Calu3 (cell line): ENCODE measurements around the gene ARID5B. TPM values are rescaled to one million over a fixed set of nuclear protein-coding genes. Genes with fewer than 3 reads are reported as not detected.
"Not testable (repeated sequence)": the region's sequence is repeated elsewhere in the genome, so short reads cannot be mapped to it uniquely, and the experiment has no call there.

Experiments used
- BruUV-seq: library from RNA; stranded (reverse); fragments of 400-500 nt; replicated peaks from 2 replicates; lab custom pipeline; 2021; lab: Mats Ljungman, UMichigan
- CTCF ChIA-PET: fragments of 300-600 bp; sonication (Branson Sonifier 250); formaldehyde crosslinking; loops from one replicate; lab custom pipeline; 2022; ENCODE audit warnings: antibody characterized with exemption; lab: Charles Lee
- DNase-seq: peaks from one replicate; pipeline ENCODE4 v3.0.0; 2022
- H3K27ac Mint-ChIP-seq: one replicate; pipeline ENCODE4 v1.8.0; 2022; ENCODE audit warnings: mixed read lengths; ENCODE audit not compliant: unreplicated experiment
- H3K27me3 Mint-ChIP-seq: one replicate; pipeline ENCODE4 v1.8.0; 2022; ENCODE audit warnings: mixed read lengths; ENCODE audit not compliant: unreplicated experiment
- H3K36me3 Mint-ChIP-seq: one replicate; pipeline ENCODE4 v1.8.0; 2022; ENCODE audit warnings: mild to moderate bottlenecking, moderate library complexity, mixed read lengths; ENCODE audit not compliant: insufficient read depth, unreplicated experiment
- H3K4me1 Mint-ChIP-seq: one replicate; pipeline ENCODE4 v1.8.0; 2022; ENCODE audit warnings: mild to moderate bottlenecking, low read depth, mixed read lengths; ENCODE audit not compliant: unreplicated experiment
- H3K4me3 Mint-ChIP-seq: one replicate; pipeline ENCODE4 v1.8.0; 2022; ENCODE audit warnings: mild to moderate bottlenecking, low read depth, moderate library complexity, mixed read lengths; ENCODE audit not compliant: unreplicated experiment
- H3K9me3 Mint-ChIP-seq: one replicate; pipeline ENCODE4 v1.8.0; 2022; ENCODE audit warnings: low read depth, mixed read lengths; ENCODE audit not compliant: unreplicated experiment
- CTCF ChIP-seq: fragments of 200-600 bp; IDR thresholded peaks from one replicate; pipeline ENCODE4 v1.8.0; 2022; ENCODE audit warnings: antibody characterized with exemption; ENCODE audit not compliant: unreplicated experiment
- intact Hi-C: fragments of 100-400 bp; cut with micrococcal nuclease; formaldehyde crosslinking; loops from one replicate; pipeline ENCODE4 v1.10.0; 2022; ENCODE audit not compliant: unreplicated experiment
- total RNA-seq: library from RNA; stranded (reverse); gene quantifications from 2 replicates; pipeline ENCODE4 v1.2.3, GENCODE V29; 2022

The ARID5B gene
- total RNA-seq, 1 experiment from 2014 or later = 10.0 TPM

GRCh38 chr10:62025134-62025794 is 123.8 kb downstream of the ARID5B start:
- no peak for DNase-seq
- no peaks in the 10 kb centered on the region for H3K9me3 Mint-ChIP-seq
- TF ChIP-seq CTCF = no peak
- H3K4me3 Mint-ChIP-seq = no peak overlapping the region
- CTCF ChIA-PET = interaction anchor here (0.5 to 3.2 kb wide), 10 partner anchors 10 to 919 kb away, joined by 3 to 11 read pairs (median 3); no protein-coding TSS in a partner anchor
- no peaks in the 10 kb centered on the region for H3K27me3 Mint-ChIP-seq
- H3K4me1 Mint-ChIP-seq = peaks cover 29% of the 10 kb centered on the region
- BruUV-seq = no TSS peak
- no peak overlapping the region for H3K27ac Mint-ChIP-seq
- H3K36me3 Mint-ChIP-seq = no peaks in the 10 kb centered on the region
- intact Hi-C loops = no loop called here

DNA sequence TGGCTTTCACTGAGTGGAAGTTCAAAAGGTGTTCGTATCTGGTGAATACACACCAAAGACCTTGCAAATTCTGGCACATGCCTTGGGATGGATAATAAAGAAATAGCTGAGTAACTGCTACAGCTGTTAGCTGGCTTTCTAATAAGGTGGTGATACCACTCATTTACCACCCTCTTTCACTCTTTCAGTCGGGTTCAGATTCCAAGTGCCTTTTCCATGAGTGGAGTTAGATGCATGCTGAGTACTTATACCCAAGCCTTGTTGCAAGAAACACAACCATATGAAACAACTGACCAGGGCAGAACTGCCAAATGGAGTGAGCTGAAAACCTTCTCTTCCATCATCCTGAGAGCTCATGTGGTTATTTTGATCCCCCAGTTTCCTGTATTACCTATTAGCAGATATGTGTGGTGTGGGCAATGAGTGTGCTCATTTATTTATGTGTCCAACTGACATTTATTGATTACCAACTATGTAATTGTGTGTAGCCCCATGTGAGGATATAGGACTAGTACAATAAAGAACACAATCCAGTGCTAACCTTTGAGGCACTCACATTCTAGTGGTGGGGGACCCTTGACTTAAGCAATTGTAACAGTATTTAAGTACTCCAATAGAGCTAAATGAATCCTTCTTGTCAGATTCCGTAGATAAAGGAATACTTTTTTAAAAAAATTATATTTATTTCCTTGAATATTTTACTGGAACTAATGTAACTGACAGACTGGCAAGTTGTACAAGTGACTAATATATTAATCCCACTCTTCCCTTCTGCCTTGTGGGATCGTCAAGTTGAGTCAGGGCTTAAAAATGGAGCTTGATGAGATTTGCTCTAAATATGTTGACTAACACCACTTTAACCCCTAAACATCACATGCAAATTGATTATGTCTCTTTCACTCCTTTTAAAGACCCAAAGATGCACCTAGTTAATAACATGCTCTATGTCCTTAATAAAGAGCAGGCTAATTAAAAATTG is 124.7 kb downstream of the ARID5B start:
- BruUV-seq = no TSS peak
- no peak overlapping the region for H3K4me3 Mint-ChIP-seq
- H3K36me3 Mint-ChIP-seq = no peaks in the 10 kb centered on the region
- no peaks in the 10 kb centered on the region for H3K9me3 Mint-ChIP-seq
- H3K27me3 Mint-ChIP-seq = no peaks in the 10 kb centered on the region
- peaks cover 25% of the 10 kb centered on the region for H3K4me1 Mint-ChIP-seq
- intact Hi-C loops = no loop called here
- no peak for DNase-seq
- CTCF ChIA-PET = interaction anchor here (0.5 to 3.2 kb wide), 10 partner anchors 9 to 918 kb away, joined by 3 to 11 read pairs (median 3); no protein-coding TSS in a partner anchor
- H3K27ac Mint-ChIP-seq = no peak overlapping the region
- no peak for TF ChIP-seq CTCF

DNA sequence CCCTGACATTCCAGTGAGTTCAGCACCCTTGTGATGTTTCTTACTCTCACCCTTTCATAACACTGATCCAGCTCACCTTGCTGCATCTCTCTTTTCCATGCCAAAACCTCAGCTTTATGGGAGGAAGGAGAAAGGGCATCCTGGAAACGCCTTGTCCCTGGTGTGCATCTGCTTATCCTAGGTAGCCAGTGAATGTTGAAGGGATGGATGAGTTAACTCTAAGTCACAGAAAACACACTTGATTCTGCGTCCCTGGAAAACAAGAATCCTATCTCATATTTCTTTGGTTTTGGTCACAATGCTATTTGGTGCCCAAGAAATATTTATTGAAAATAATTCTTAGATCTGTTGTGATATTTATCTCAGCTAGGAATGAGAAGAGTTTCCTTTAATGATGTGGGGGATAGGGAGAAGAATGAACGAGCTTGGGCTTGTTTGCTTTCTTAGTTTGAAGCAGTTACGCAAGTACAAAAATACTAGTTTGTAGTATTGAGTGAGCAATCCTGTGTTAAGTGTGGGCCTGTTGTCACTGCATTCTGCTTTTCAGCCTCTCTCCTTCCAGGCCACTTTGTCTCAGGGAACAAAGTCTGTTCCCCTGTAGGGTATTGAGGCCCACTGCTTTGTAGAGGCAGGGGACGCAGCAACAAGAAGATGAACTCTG is 126.5 kb downstream of the ARID5B start:
- Mint-ChIP-seq H3K27ac (no peak overlapping the region), H3K9me3 (no peaks in the 10 kb centered on the region), H3K4me1 (peaks cover 17% of the 10 kb centered on the region), H3K36me3 (no peaks in the 10 kb centered on the region), H3K4me3 (no peak overlapping the region), H3K27me3 (no peaks in the 10 kb centered on the region)
- CTCF ChIA-PET = no interaction called here
- intact Hi-C loops = no loop called here
- DNase-seq = no peak
- no peak for TF ChIP-seq CTCF
- no TSS peak for BruUV-seq

DNA sequence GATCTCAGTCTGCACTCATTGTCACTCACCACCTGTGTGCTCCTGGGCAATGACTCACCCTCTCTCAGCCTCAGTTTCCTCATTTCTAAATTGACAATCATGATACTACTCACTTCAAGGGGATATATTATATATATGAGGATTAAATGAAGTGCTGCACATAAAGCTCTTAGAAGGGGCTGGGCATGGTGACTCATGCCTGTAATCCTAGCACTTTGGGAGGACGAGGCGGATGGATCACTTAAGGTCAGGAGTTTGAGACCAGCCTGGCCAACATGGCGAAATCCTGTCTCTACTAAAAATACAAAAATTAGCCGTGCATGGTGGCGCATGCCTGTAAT is 127.0 kb downstream of the ARID5B start:
- H3K36me3 Mint-ChIP-seq, intact Hi-C loops, H3K4me3 Mint-ChIP-seq, H3K27me3 Mint-ChIP-seq, DNase-seq, H3K9me3 Mint-ChIP-seq, BruUV-seq, H3K27ac Mint-ChIP-seq: not testable (repeated sequence)
- CTCF ChIA-PET = interaction anchor here (0.5 to 1.2 kb wide), 2 partner anchors 9 to 790 kb away, joined by 4 read pairs; no protein-coding TSS in a partner anchor
- peaks cover 17% of the 10 kb centered on the region for H3K4me1 Mint-ChIP-seq
